Fibroblast of lung (primary cell): ENCODE results near the gene COX14. TPM values are rescaled to one million over a fixed set of nuclear protein-coding genes. Genes with fewer than 3 reads are reported as not detected.

Experiments used
- DNase-seq, 2 donors: peaks; one replicate each; pipeline versions ENCODE4 v3.0.0 to v3.0.0-alpha.2; 2010; ENCODE audit warnings: low read depth in 2 of 2
- H2AFZ ChIP-seq: 2 replicates; pipeline ENCODE4 v1.5.1; 2012; ENCODE audit warnings: low read length, control low read depth, inconsistent platforms
- H3K27ac ChIP-seq: 2 replicates; pipeline ENCODE4 v1.5.1; 2011; ENCODE audit warnings: low read length, control low read depth; ENCODE audit not compliant: insufficient read depth
- H3K27me3 ChIP-seq: 2 replicates; pipeline ENCODE4 v1.5.1; 2011; ENCODE audit warnings: mild to moderate bottlenecking, low read length; ENCODE audit not compliant: control insufficient read depth, insufficient read depth
- H3K36me3 ChIP-seq: 2 replicates; pipeline ENCODE4 v1.5.1; 2011; ENCODE audit warnings: low read length; ENCODE audit not compliant: control insufficient read depth, insufficient read depth
- H3K4me1 ChIP-seq: 2 replicates; pipeline ENCODE4 v1.5.1; 2011; ENCODE audit warnings: low read length; ENCODE audit not compliant: control insufficient read depth, insufficient read depth; ENCODE audit errors: extremely low read depth
- H3K4me2 ChIP-seq: 2 replicates; pipeline ENCODE4 v1.5.1; 2011; ENCODE audit warnings: low read length, control low read depth; ENCODE audit not compliant: insufficient read depth; ENCODE audit errors: extremely low read depth
- H3K4me3 ChIP-seq, 4 experiments: fragments of 200-600 bp in 1 of 4; sonication (generic) in 1 of 4; replicated peaks in 1 of 4; 2 replicates each; pipeline ENCODE4 v1.5.1; 2011 to 2016; ENCODE audit warnings: low read length in 4 of 4, low read depth in 3 of 4, mild to moderate bottlenecking in 3 of 4, control low read depth in 2 of 4, inconsistent platforms in 1 of 4, mixed read lengths in 1 of 4; ENCODE audit not compliant: insufficient read depth in 1 of 4; ENCODE audit errors: control extremely low read depth in 1 of 4
- H3K79me2 ChIP-seq: 2 replicates; pipeline ENCODE4 v1.5.1; 2012; ENCODE audit warnings: mild to moderate bottlenecking, low read length, inconsistent platforms; ENCODE audit not compliant: control insufficient read depth, insufficient read depth
- H3K9ac ChIP-seq: 2 replicates; pipeline ENCODE4 v1.5.1; 2011; ENCODE audit warnings: mild to moderate bottlenecking, low read length, control low read depth; ENCODE audit not compliant: insufficient read depth
- H3K9me3 ChIP-seq: 2 replicates; pipeline ENCODE4 v1.5.1; 2012; ENCODE audit warnings: low read depth, low read length; ENCODE audit not compliant: control insufficient read depth, insufficient read depth
- H4K20me1 ChIP-seq: 2 replicates; pipeline ENCODE4 v1.5.1; 2011; ENCODE audit warnings: low read length; ENCODE audit not compliant: control insufficient read depth, insufficient read depth; ENCODE audit errors: extremely low read depth
- CTCF ChIP-seq, 2 donors: IDR thresholded peaks in 1 of 2; conservative IDR thresholded peaks in 1 of 2; 1 replicate in 1 of 2; 2 replicates in 1 of 2; pipeline ENCODE4 v1.5.1; 2011 to 2012; ENCODE audit warnings: low read length in 2 of 2, control low read depth in 1 of 2, inconsistent platforms in 1 of 2, low read depth in 1 of 2, mild to moderate bottlenecking in 1 of 2
- EZH2 ChIP-seq: IDR thresholded peaks from 2 replicates; pipeline ENCODE4 v1.5.1; 2012; ENCODE audit warnings: low read length, control low read depth, mild to moderate bottlenecking; ENCODE audit errors: missing control alignments
- polyA plus RNA-seq, 2 donors: library from polyadenylated mRNA; depleted of rRNA in 1 of 2; stranded (reverse) in 1 of 2; unstranded in 1 of 2; fragments of >200 nt; gene quantifications; 2 replicates each; pipeline ENCODE4 v1.2.1, GENCODE V29; 2011 to 2012; ENCODE audit warnings: missing spikeins in 1 of 2
- total RNA-seq: library from RNA; depleted of rRNA; stranded (reverse); fragments of >200 nt; gene quantifications from 2 replicates; pipeline ENCODE4 v1.2.1, GENCODE V29; 2014

Gene COX14
- total and polyA plus RNA-seq, 2 donors (not counting 1 experiment from before 2014, with no cell fraction given), result 55.3 to 57.1 TPM

- H3K79me2 ChIP-seq, result peaks cover 13% of the 10 kb centered on the region
- no peak overlapping the region for H3K9ac ChIP-seq
- no peak overlapping the region for H3K27ac ChIP-seq
- H3K4me1 ChIP-seq, result no peaks in the 10 kb centered on the region
- H3K27me3 ChIP-seq, result no peaks in the 10 kb centered on the region
- peak in 1 of 2 donors; percentile 54 for DNase-seq
- no peak overlapping the region for H3K4me3 ChIP-seq
- no peak overlapping the region for H2AFZ ChIP-seq
- TF ChIP-seq CTCF (conservative IDR thresholded peaks at IDR 0.05 in 1 of 2, IDR thresholded peaks at IDR 0.05 in 1 of 2; ENCODE audit: low read depth in 1 of 2, low read length in 2 of 2), result no peak
- no peak for TF ChIP-seq EZH2
- no peaks in the 10 kb centered on the region for H4K20me1 ChIP-seq
- no peak overlapping the region for H3K4me2 ChIP-seq
- H3K9me3 ChIP-seq, result no peaks in the 10 kb centered on the region
- H3K36me3 ChIP-seq, result no peaks in the 10 kb centered on the region
These were observed 45.2 kb downstream of the COX14 start for GRCh38 chr12:50157259-50157658.

GRCh38 chr12:50160643-50161042, 48.6 kb downstream of the COX14 start:
- H3K4me1 ChIP-seq, result no peaks in the 10 kb centered on the region
- H2AFZ ChIP-seq, result no peak overlapping the region
- H3K27me3 ChIP-seq, result no peaks in the 10 kb centered on the region
- DNase-seq, result no peak
- peaks cover 35% of the 10 kb centered on the region for H3K79me2 ChIP-seq
- no peaks in the 10 kb centered on the region for H3K9me3 ChIP-seq
- no peak for TF ChIP-seq CTCF (conservative IDR thresholded peaks at IDR 0.05 in 1 of 2, IDR thresholded peaks at IDR 0.05 in 1 of 2; ENCODE audit: low read depth in 1 of 2, low read length in 2 of 2)
- TF ChIP-seq EZH2, result no peak
- no peak overlapping the region for H3K4me3 ChIP-seq
- H3K27ac ChIP-seq, result no peak overlapping the region
- H4K20me1 ChIP-seq, result no peaks in the 10 kb centered on the region
- H3K36me3 ChIP-seq, result no peaks in the 10 kb centered on the region
- H3K9ac ChIP-seq, result no peak overlapping the region
- H3K4me2 ChIP-seq, result no peak overlapping the region

- Histone ChIP-seq H3K79me2 (peaks cover 44% of the 10 kb centered on the region), H2AFZ (no peak overlapping the region), H3K36me3 (no peaks in the 10 kb centered on the region), H3K4me3 (no peak overlapping the region), H3K9ac (no peak overlapping the region), H3K4me2 (no peak overlapping the region), H3K27me3 (no peaks in the 10 kb centered on the region), H3K4me1 (no peaks in the 10 kb centered on the region), H3K9me3 (no peaks in the 10 kb centered on the region), H4K20me1 (no peaks in the 10 kb centered on the region), H3K27ac (no peak overlapping the region)
- DNase-seq, result peak in 1 of 2 donors; percentile 35
- TF ChIP-seq EZH2, result no peak
- TF ChIP-seq CTCF (conservative IDR thresholded peaks at IDR 0.05 in 1 of 2, IDR thresholded peaks at IDR 0.05 in 1 of 2; ENCODE audit: low read depth in 1 of 2, low read length in 2 of 2), result no peak
These were observed 50.2 kb downstream of the COX14 start for GRCh38 chr12:50162230-50162629.
